Measurements from ENCODE around the gene KLHL30.
A peak's percentile ranks its signal among the peaks of the same experiment; 100 is the strongest.

The KLHL30 gene

DNA sequence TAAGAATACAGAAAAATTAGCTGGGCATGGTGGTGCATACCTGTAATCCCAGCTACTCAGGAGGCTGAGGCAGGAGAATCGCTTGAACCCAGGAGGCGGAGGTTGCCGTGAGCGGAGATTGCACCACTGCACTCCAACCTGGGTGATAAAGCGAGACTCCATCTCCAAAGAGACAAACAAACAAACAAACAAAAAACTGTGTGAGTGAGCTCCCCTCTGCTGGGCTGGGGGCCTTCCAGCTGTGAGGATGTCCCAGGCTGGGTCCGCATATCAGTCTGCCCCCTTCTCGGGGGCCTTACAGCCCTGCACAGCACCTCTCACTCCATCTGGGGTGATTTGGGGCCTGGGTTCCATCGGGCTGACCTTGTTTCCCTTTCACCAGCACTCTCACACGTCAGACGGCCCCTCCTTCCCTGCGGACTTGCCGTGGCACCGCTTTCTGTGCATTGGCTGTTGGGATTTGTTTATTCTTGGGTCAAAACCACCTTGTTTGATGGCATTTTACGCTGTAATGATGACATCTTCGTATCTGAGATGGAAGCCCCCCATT lies 2.8 kb upstream of the KLHL30 start:
- Histone ChIP-seq H2AFZ (ENCODE audit: low read depth) (no peak overlapping the region), H3K4me2 (no peak overlapping the region), H3K27ac (no peak overlapping the region), H3K36me3 (ENCODE audit: insufficient read depth) (no peaks in the 10 kb centered on the region), H4K20me1 (ENCODE audit: insufficient read depth) (no peaks in the 10 kb centered on the region), H3K4me3 (IDR thresholded peaks at IDR 0.05; ENCODE audit: insufficient read depth, low read depth, low read length) (no peak overlapping the region), H3K9ac (no peak overlapping the region), H3K79me2 (ENCODE audit: insufficient read depth, low read depth) (no peaks in the 10 kb centered on the region), H3K27me3 (ENCODE audit: insufficient read depth, low read depth) (no peaks in the 10 kb centered on the region), H3K4me1 (ENCODE audit: low read depth, poor library complexity, severe bottlenecking) (peaks cover 4% of the 10 kb centered on the region)
- TF ChIP-seq, protein P1, sequence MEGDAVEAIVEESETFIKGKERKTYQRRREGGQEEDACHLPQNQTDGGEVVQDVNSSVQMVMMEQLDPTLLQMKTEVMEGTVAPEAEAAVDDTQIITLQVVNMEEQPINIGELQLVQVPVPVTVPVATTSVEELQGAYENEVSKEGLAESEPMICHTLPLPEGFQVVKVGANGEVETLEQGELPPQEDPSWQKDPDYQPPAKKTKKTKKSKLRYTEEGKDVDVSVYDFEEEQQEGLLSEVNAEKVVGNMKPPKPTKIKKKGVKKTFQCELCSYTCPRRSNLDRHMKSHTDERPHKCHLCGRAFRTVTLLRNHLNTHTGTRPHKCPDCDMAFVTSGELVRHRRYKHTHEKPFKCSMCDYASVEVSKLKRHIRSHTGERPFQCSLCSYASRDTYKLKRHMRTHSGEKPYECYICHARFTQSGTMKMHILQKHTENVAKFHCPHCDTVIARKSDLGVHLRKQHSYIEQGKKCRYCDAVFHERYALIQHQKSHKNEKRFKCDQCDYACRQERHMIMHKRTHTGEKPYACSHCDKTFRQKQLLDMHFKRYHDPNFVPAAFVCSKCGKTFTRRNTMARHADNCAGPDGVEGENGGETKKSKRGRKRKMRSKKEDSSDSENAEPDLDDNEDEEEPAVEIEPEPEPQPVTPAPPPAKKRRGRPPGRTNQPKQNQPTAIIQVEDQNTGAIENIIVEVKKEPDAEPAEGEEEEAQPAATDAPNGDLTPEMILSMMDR (conservative IDR thresholded peaks at IDR 0.05; ENCODE audit: low read depth, low read length) = no peak

DNA sequence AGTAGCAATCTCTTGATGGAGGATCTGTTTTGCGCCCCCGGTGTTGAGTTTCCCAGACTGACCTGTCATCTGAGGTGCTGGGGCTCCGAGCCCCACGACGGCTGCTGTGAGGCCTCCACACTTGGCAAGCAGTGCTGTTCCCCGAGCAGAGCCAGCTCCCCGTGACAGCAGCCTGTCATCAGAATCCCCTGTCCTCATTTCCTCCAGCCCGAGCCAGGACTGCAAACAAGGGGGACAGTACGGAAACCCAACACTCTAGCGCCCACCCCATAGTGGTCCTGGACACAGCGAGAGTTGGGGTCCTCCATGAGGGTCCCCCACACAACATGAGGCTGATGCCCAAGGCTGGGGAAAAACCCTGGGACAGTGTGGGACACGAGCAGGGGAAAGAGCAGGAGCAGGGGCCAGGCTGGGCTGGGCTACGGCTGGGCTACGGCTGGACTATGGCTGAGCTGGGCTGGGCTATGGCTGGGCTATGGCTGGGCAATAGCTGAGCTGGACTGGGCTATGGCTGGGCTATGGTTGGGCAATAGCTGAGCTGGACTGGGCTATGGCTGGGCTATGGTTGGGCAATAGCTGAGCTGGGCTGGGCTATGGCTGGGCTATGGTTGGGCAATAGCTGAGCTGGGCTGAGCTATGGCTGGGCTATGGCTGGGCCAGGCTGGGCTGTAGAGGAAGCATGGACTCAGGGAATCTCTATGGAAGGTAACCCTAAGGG lies 1.5 kb upstream of the KLHL30 start:
- Histone ChIP-seq H3K27me3 (ENCODE audit: insufficient read depth, low read depth) (no peaks in the 10 kb centered on the region), H3K36me3 (ENCODE audit: insufficient read depth) (no peaks in the 10 kb centered on the region), H3K4me2 (no peak overlapping the region), H4K20me1 (ENCODE audit: insufficient read depth) (no peaks in the 10 kb centered on the region), H3K27ac (no peak overlapping the region), H3K4me1 (ENCODE audit: low read depth, poor library complexity, severe bottlenecking) (peaks cover 4% of the 10 kb centered on the region), H3K9ac (no peak overlapping the region), H2AFZ (ENCODE audit: low read depth) (no peak overlapping the region), H3K4me3 (IDR thresholded peaks at IDR 0.05; ENCODE audit: insufficient read depth, low read depth, low read length) (no peak overlapping the region), H3K79me2 (ENCODE audit: insufficient read depth, low read depth) (no peaks in the 10 kb centered on the region)
- TF ChIP-seq, protein P1 (conservative IDR thresholded peaks at IDR 0.05; ENCODE audit: low read depth, low read length) = no peak

DNA sequence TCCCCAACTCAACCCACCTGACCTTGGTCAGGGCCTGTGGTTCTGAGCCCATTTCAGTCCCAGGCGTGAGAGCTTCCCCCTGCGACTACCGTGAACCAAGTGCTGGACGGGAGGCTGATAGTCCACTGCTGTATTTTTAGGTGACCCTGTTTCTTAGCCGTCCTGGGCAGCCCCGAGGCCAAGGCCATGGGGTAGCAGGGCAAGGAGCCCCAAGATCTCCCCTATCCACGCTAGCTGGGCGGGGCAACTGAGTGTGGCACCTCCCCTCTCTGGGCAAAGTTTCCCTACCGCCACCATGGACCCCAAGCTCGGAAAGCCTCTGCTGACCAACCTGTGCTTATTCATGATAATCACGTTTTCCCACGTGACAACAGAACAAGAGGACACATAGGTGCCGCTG lies 583 bp upstream of the KLHL30 start:
- no peaks in the 10 kb centered on the region for H4K20me1 ChIP-seq (ENCODE audit: insufficient read depth)
- no peak overlapping the region for H3K9ac ChIP-seq
- H3K36me3 ChIP-seq (ENCODE audit: insufficient read depth) = no peaks in the 10 kb centered on the region
- no peak overlapping the region for H3K4me3 ChIP-seq (IDR thresholded peaks at IDR 0.05; ENCODE audit: insufficient read depth, low read depth, low read length)
- no peaks in the 10 kb centered on the region for H3K27me3 ChIP-seq (ENCODE audit: insufficient read depth, low read depth)
- TF ChIP-seq, protein P1 (conservative IDR thresholded peaks at IDR 0.05; ENCODE audit: low read depth, low read length) = no peak
- H3K4me2 ChIP-seq = no peak overlapping the region
- H3K27ac ChIP-seq = no peak overlapping the region
- H2AFZ ChIP-seq (ENCODE audit: low read depth) = no peak overlapping the region
- peaks cover 4% of the 10 kb centered on the region for H3K4me1 ChIP-seq (ENCODE audit: low read depth, poor library complexity, severe bottlenecking)
- H3K79me2 ChIP-seq (ENCODE audit: insufficient read depth, low read depth) = no peaks in the 10 kb centered on the region

DNA sequence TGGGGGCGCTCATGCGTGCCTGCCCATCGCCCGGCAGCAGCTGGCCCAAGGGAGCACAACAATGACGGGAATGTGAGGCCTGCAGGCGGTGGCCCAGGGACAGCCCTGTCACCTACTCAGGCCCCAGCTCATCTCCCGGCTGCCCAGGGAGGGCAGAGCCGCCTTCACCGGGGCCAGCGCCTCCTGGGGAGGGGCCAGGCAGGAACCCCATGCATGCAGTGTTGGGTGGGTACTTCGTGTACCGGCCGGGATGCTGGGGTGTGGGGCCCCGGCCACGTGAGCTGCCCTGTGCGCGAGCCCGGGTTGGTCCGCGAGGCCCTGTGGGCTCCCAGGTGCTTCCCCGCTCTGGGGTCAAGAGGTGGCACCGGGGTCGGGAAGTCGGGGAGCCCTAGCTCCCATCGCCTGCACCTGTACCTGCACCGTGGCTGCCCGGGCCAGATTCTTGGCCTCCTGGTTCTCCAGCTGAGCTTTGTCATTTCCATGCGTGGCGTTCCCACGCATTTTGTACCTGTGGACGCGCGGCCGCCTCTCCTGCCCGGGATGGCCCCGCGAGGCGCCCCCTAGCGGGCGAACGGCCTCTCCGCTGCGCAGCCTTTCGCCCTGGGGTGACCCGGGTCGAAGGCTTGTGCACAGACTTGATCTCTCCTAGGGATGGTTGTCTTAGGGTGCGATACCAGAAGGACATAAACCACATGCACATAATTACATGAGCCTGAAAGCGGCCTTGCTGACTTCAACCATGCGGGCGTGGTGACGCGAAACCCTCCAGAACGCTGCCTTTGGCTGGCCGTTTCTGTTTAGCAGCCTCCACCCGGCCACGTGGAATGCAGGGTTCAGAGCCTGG lies 950 bp downstream of the KLHL30 start:
- H3K4me1 ChIP-seq (ENCODE audit: low read depth, poor library complexity, severe bottlenecking) = peaks cover 4% of the 10 kb centered on the region
- H3K4me3 ChIP-seq (IDR thresholded peaks at IDR 0.05; ENCODE audit: insufficient read depth, low read depth, low read length) = no peak overlapping the region
- no peaks in the 10 kb centered on the region for H3K27me3 ChIP-seq (ENCODE audit: insufficient read depth, low read depth)
- no peaks in the 10 kb centered on the region for H4K20me1 ChIP-seq (ENCODE audit: insufficient read depth)
- peak overlapping the region; percentile 45; the same call in 1 of the 2 replicates for H3K4me2 ChIP-seq
- peak overlapping the region; percentile 64 for H2AFZ ChIP-seq (ENCODE audit: low read depth)
- H3K9ac ChIP-seq = peak overlapping the region; percentile 9; the same call in 1 of the 2 replicates
- no peak overlapping the region for H3K27ac ChIP-seq
- no peaks in the 10 kb centered on the region for H3K36me3 ChIP-seq (ENCODE audit: insufficient read depth)
- H3K79me2 ChIP-seq (ENCODE audit: insufficient read depth, low read depth) = no peaks in the 10 kb centered on the region
- TF ChIP-seq, protein P1 (conservative IDR thresholded peaks at IDR 0.05; ENCODE audit: low read depth, low read length) = peak; percentile 91
